Right atrium auricular region (tissue), 2 donors: ENCODE results near the gene REEP1. TPM values are rescaled to one million over a fixed set of nuclear protein-coding genes. Genes with fewer than 3 reads are reported as not detected.
A peak's percentile ranks its signal among the peaks of the same experiment; 100 is the strongest.

ENCODE experiments used
- DNase-seq: peaks from one replicate; pipeline ENCODE4 v3.0.0-alpha.2; 2019; ENCODE audit warnings: low spot score
- H3K27ac ChIP-seq, 2 donors: fragments of 200-600 bp; sonication (generic); 1 replicate in 1 of 2; 2 replicates in 1 of 2; pipeline ENCODE4 v1.5.1; 2016 to 2019
- H3K27me3 ChIP-seq, 2 donors: fragments of 200-600 bp; sonication (generic); one replicate each; pipeline versions ENCODE4 v1.5.1 to v1.6.0; 2017 to 2019
- H3K36me3 ChIP-seq: fragments of 200-600 bp; sonication (generic); one replicate; pipeline ENCODE4 v1.5.1; 2016
- H3K4me1 ChIP-seq, 2 donors: fragments of 200-600 bp; sonication (generic); one replicate each; pipeline versions ENCODE4 v1.5.1 to v1.6.0; 2017 to 2019
- H3K4me3 ChIP-seq, 2 donors: fragments of 200-600 bp; sonication (generic); 1 replicate in 1 of 2; 2 replicates in 1 of 2; pipeline ENCODE4 v1.5.1; 2017 to 2019; ENCODE audit warnings: mild to moderate bottlenecking in 1 of 2, moderate library complexity in 1 of 2
- H3K9me3 ChIP-seq, 2 donors: fragments of 200-600 bp; sonication (generic); one replicate each; pipeline ENCODE4 v1.5.1; 2019
- total RNA-seq, 2 donors: library from RNA; depleted of rRNA; stranded (reverse); fragments of >200 nt; gene quantifications; one replicate each; pipeline ENCODE4 v1.1.0, GENCODE V29; 2016
- TF ChIP-seq, protein P1 (sequence below), 2 donors: fragments of 200-600 bp; sonication (generic); IDR thresholded peaks; one replicate each; pipeline ENCODE4 v1.5.1; 2019; ENCODE audit warnings: antibody characterized with exemption in 2 of 2

REEP1 gene
- total RNA-seq, 2 donors from 2014 or later, result 29.4 to 34.2 TPM

DNA sequence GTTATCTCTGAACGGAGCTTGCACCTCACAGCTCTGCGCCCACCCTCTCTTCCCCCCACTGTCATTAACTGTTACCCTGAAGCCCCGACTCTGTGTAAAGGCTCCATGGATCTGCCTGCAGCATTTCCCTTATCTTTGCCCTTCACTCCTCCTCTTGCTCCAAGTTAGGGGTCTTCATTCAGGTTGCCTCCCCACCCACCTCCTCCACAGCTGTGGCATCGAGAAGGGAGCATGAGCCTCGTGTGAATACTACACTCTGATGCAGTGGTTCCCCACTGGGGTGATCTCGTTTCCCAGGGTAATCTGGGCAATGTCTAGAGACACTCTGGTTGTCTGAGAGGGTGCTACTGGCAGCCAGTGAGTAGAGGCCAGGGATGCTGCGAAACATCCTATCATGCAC lies 51.4 kb downstream of the REEP1 start:
- Histone ChIP-seq H3K4me1 (peaks cover 0 to 47% of the 10 kb centered on the region in 2 donors), H3K9me3 (no peaks in the 10 kb centered on the region), H3K27ac (peak overlapping the region in 1 of 2 donors; percentile 17), H3K27me3 (no peaks in the 10 kb centered on the region), H3K4me3 (no peak overlapping the region), H3K36me3 (no peaks in the 10 kb centered on the region)
- TF ChIP-seq, protein P1, sequence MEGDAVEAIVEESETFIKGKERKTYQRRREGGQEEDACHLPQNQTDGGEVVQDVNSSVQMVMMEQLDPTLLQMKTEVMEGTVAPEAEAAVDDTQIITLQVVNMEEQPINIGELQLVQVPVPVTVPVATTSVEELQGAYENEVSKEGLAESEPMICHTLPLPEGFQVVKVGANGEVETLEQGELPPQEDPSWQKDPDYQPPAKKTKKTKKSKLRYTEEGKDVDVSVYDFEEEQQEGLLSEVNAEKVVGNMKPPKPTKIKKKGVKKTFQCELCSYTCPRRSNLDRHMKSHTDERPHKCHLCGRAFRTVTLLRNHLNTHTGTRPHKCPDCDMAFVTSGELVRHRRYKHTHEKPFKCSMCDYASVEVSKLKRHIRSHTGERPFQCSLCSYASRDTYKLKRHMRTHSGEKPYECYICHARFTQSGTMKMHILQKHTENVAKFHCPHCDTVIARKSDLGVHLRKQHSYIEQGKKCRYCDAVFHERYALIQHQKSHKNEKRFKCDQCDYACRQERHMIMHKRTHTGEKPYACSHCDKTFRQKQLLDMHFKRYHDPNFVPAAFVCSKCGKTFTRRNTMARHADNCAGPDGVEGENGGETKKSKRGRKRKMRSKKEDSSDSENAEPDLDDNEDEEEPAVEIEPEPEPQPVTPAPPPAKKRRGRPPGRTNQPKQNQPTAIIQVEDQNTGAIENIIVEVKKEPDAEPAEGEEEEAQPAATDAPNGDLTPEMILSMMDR (IDR thresholded peaks at IDR 0.05), result no peak
- DNase-seq, result no peak

DNA sequence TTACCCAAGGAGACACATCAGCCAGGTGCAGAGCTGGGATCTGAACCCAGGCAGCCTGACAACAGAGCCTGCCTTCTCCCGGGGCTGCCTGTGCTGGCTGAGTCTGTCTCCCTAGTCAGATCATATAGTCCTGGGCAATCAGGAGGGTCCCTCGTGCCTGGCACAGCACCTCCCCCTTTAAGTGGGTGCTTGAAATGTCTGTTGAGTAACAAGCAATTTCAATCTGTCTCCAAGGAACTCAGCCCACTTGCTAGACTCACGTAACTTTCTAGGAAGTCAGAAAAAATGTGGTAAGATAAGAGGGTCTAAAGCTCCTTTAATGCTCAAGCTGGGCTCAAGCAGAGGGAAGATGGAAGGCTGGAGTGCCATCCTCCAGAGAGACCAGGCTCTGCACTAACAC lies 51.9 kb downstream of the REEP1 start:
- H3K36me3 ChIP-seq, result no peaks in the 10 kb centered on the region
- H3K27ac ChIP-seq, result peak overlapping the region in 1 of 2 donors; percentile 17
- H3K9me3 ChIP-seq, result no peaks in the 10 kb centered on the region
- TF ChIP-seq, protein P1 (IDR thresholded peaks at IDR 0.05), result no peak
- H3K4me3 ChIP-seq, result no peak overlapping the region
- no peaks in the 10 kb centered on the region for H3K27me3 ChIP-seq
- DNase-seq, result no peak
- peaks cover 0 to 49% of the 10 kb centered on the region in 2 donors for H3K4me1 ChIP-seq

DNA sequence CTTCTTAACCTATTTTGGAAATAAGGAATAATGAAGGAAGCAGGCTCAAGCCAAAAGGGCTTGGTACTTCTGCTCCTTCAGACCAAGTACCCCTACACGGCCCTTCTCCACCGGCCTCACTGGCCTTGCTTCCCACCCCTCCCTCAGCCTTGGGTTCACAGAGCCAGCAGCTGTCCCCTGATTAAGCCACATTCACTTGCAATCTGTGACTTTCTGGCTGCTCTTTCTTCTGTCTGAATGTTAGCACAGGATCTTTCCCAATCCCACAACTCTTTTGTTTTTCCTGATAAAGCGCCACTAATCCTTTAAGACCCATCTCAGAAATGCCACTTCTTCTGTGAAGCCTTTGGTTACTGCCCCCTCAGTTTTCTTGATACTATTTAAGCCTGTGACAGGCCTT lies 52.4 kb downstream of the REEP1 start:
- no peaks in the 10 kb centered on the region for H3K27me3 ChIP-seq
- H3K4me3 ChIP-seq, result no peak overlapping the region
- no peaks in the 10 kb centered on the region for H3K36me3 ChIP-seq
- H3K4me1 ChIP-seq, result peaks cover 0 to 52% of the 10 kb centered on the region in 2 donors
- no peak for DNase-seq
- H3K27ac ChIP-seq, result peak overlapping the region; percentile 66 to 76
- H3K9me3 ChIP-seq, result no peaks in the 10 kb centered on the region
- TF ChIP-seq, protein P1 (IDR thresholded peaks at IDR 0.05), result no peak

DNA sequence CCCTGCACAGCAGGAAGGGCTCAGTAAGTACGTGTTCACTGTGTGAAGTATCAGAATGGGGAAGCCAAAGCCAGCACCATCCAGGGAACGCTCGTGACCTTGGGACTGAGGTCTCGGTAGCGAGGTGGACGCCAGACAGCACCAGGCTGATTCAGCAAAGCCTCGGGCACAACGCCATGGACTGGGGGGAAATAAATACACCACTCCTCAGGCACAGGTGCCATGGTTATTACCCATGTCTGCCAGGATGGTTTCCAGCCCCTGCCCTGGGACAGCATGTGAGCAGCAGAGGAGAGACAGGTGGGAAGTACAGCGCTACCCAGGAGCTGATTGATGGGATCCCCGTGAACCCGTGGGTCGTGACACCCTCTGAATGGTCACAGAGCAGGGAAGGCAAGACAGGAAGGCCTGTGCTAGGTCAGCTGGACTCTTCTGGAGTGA lies 53.0 kb downstream of the REEP1 start:
- Histone ChIP-seq H3K9me3 (no peaks in the 10 kb centered on the region), H3K27ac (peak overlapping the region; percentile 66 to 76), H3K4me1 (peaks cover 0 to 58% of the 10 kb centered on the region in 2 donors), H3K36me3 (no peaks in the 10 kb centered on the region), H3K4me3 (no peak overlapping the region), H3K27me3 (no peaks in the 10 kb centered on the region)
- DNase-seq, result no peak
- TF ChIP-seq, protein P1 (IDR thresholded peaks at IDR 0.05), result no peak

DNA sequence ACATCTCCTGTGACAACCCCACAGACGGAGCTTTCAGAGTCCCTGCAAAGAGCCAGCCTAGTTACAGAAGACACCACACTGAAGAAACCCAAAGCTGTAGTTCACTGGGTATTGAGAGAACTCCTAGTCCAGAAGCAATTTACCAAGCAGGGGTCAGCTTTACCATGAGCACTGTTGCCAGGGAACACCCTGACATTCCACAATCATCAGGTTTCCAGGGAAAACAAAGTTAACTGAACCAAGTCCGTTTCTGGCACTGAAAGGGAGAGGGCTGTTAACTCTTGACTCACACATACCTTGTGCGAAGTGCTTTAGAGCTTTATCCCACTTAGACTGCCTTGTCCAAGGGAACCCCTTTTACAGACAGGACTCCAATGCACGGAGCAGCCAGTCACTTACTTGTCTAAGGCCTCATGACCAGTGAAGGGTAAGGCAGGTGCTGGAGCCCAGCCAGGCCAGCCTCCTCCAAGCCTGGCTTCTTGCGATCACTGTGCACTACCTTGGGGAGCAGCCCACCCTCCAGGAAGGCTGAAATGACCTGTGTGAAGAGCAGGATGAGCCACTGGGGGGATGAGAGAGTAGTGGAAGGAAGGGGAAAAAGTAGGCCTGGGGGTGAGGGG lies 53.9 kb downstream of the REEP1 start:
- no peaks in the 10 kb centered on the region for H3K9me3 ChIP-seq
- no peaks in the 10 kb centered on the region for H3K27me3 ChIP-seq
- peaks cover 0 to 60% of the 10 kb centered on the region in 2 donors for H3K4me1 ChIP-seq
- no peak for DNase-seq
- no peaks in the 10 kb centered on the region for H3K36me3 ChIP-seq
- peak overlapping the region; percentile 66 to 76 for H3K27ac ChIP-seq
- no peak overlapping the region for H3K4me3 ChIP-seq
- TF ChIP-seq, protein P1 (IDR thresholded peaks at IDR 0.05), result no peak
